NCI-H510A (cell line): ENCODE results near the gene SERAC1.
"Not testable (repeated sequence)": the region's sequence is repeated elsewhere in the genome, so short reads cannot be mapped to it uniquely, and the experiment has no call there.

Experiments
- DNase-seq: peaks from one replicate; lab custom pipeline; 2025; lab: John Stamatoyannopoulos, UW

Gene SERAC1

DNA sequence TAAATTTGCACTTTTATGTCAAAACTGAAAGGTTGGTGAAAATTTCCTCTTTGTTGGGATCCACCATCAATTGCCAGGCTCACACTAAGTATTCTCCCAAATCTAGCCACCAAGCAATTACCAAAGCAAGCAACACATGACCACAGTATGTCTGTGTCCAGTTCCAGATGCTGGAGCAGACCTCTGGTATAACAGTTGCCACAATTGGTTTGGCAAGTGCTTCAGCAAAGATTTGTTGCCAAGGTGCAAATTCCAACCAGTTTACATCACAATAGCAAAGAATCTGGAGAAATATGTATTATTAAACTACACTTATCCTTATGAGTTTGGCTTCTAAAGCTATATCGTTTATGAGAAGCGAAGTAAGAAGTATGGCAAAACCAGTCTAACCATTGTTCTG is 6.5 kb upstream of the SERAC1 start:
- no peak for DNase-seq

DNA sequence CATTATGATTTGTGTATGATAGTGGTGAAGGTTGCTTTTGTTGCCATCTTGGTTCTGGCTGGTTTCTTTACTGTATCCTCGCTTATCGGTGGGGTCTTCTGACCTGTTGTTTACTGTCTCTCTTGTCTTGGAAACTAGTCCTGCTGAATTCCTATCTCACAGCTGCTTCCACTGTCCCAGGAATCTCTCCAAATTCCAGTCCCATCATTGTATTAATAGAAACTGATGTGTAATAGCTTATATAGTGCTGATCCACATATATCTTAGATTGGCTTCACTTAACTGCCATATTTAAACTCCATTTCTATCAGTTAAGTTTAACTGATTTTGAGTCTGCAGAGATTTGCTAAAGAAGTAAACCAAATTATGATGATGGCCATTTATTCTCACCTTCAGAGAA is 6.0 kb upstream of the SERAC1 start:
- no peak for DNase-seq

DNA sequence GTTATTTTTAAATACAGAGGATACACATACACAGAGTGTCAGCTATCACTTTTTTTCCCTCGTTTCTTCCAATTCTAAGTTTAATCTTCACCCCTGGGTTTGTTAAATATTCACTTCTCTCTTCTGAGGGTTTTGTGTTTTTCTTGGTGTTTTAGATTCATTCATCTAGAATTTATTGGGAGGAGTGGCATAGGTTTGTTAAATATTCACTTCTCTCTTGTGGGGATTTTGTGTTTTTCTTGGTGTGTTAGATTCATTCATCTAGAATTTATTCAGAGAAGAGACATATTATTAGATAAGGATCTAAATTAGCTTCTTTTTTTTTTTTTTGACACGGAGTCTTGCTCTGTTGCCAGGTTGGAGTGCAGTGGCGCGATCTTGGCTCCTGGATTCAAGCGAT is 3.9 kb upstream of the SERAC1 start:
- no peak for DNase-seq

DNA sequence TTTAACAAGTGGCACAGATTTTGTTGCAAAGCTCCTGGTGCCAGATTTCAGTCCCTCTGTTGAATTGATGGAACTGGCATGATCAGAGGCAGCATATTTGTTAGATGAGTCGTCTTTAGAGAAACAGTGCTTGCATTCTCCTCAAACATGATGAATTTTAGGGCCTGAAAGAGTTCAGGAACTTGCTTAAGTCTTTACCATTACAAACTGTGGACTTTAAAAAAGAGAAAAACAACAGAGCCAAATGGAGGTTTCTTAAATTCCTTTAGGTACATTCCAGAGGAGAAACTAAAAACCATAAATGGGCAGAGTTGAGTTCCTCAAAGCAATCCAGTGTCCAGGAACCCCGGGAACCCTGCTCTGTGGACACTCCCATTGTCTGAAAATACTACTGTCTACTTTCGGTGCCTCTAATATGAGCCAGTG is 2.6 kb upstream of the SERAC1 start:
- DNase-seq: no peak

DNA sequence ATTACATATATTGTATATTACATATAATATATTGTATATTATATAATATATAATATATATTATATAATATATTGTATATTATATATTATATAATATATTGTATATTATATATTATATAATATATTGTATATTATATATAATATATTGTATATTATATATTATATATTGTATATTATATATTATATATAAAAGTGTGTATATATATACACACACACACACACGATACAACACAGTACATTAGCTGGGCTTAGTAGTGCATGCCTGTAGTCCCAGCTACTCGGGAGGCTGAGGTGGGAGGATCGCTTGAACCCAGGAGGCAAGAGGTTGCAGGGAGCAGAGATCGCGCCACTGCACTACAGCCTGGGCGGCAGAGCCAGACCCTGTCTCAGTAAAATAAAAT is 1.6 kb upstream of the SERAC1 start:
- not testable (repeated sequence) for DNase-seq

DNA sequence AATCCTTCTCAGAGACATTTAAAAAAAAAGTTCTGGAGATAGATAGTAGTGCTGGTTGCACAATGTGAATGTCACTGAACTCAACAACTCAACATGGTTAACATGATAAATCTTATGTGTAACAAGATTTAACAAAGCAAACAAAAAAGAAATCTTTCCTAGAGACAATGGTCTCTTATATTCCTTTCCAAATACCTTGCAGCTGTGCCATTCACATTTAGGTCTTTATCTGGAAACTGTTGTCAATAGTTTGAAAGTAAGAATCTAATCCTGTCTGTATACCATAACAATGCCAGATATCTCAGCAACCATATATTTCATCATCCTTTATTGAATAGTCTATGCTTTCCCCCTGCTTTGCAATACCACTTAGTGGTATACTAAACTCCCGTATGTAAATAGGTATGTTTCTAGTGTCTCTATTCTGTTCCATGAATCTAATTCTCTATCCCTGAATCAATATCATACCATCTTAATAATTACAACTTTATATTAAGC is 2.1 kb downstream of the SERAC1 start:
- DNase-seq: no peak

DNA sequence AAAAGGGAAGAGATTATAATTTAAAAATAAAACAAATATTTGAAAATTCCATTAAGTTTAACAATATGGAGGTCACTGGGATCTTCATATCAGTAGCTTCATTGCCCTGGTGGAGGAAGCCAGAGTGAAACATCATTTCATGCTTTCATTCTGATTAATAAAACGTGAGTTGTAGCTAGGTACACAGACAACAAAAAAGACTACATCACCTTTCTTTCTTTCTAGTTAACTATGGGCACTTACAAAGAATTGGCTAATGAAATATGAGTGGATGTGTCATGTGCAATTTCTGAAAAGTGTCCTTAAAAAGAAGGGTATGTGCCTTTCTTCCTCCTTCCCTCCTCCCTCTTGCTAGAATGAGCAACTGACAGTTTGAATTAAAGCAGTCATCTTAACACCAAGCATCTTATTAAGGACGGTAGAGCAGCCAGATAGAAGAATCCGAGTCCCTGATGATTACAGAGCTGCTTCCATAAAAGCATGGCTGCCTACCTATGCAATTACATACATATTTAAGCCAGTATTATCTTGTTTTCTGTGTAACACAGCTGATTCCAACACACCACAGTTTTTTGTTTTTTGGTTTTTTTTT is 3.4 kb downstream of the SERAC1 start:
- no peak for DNase-seq

DNA sequence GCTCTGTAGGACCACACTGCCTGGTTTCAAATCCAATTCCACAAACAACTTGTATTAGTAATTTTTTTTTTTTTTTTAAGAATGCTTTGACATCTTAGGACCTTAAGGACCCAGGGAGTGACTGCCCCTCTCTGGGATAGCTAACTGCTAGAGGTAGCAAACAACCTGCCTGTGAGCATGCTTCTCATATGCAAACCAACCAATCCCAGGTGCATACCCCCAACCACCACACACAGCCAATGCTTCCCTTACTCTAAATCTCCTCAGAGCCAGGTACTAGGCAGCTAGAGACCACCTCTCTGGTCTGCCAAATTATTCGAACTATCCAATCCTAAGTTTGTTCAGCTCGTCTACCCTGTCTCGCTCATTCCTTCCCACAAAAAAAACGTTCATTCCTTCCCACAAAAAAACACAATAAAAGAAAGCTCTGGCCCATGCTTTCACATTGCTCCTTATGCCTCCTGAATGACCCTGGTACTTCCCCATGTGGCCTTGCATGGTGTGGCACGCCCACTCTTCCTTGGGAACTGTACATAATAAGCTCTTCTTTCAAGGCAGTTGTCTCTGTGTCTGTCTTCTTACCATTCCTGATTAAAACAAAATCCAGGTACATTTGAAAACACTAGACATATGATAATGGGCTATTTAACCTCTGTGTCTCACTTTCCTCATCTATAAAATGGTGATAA is 6.4 kb downstream of the SERAC1 start:
- DNase-seq: no peak

DNA sequence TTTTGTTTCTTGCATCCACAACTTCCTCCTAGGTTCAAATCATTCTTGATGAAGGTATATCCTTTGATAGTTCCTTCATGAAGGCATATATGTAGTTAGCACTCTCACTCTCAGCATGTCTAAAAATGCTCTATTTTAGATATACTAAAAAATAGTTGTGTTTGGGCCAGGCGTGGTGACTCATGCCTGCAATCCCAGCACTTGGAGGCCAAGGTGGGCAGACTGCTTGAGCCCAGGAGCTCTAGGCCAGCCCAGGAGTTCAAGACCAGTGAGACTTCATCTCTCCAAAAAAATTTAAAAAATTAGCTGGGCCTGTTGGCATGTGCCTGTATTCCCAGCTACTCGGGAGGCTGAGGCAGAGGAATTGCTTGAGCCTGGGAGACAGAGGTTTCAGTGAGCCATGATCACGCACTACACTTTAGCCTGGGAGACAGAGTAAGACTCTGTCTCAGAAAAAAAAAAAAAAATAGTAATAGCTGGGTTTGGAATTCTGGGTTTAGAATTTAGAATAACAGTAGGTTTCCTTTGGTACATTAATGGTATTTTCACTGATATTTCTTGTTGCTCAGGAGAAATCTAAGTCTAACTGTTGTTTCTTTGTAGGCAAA is 7.0 kb downstream of the SERAC1 start:
- no peak for DNase-seq

DNA sequence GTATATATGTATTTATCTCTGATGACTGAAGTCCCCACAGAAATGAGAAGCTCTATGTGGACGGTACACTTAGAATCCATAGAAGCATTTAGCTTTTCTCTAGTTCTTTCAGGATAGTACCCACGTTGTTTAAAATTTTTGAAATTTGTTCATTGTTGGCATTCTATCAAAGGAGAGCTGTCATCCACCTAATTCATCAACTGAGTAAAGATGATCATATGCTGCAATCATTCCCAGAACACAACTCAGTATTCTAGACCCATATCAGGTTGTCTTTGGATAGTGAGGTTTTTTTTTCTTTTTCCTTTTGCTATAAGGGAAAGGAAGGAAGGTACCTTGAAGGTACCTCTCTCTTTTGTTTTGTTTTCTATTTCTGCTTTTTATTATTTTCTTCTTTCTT is 9.3 kb downstream of the SERAC1 start:
- DNase-seq: no peak

DNA sequence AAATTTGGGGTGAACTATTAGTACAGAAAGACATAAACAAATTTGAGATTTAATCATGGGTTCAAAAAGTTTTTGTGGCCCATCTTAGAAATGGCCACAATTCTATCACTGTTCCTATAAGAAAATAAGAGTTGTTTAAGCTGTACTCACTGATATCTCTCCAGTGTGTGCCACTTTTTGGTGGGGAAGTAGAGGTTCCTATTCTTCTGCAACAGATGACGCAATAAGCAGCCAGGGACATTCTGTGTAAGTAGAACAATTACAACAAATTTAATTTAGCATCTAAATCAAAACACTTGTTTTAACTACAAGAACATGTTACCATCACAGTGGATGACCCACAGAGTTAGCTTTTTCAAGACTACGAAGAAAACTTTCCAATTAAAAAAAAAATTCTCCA is 9.9 kb downstream of the SERAC1 start:
- DNase-seq: no peak

DNA sequence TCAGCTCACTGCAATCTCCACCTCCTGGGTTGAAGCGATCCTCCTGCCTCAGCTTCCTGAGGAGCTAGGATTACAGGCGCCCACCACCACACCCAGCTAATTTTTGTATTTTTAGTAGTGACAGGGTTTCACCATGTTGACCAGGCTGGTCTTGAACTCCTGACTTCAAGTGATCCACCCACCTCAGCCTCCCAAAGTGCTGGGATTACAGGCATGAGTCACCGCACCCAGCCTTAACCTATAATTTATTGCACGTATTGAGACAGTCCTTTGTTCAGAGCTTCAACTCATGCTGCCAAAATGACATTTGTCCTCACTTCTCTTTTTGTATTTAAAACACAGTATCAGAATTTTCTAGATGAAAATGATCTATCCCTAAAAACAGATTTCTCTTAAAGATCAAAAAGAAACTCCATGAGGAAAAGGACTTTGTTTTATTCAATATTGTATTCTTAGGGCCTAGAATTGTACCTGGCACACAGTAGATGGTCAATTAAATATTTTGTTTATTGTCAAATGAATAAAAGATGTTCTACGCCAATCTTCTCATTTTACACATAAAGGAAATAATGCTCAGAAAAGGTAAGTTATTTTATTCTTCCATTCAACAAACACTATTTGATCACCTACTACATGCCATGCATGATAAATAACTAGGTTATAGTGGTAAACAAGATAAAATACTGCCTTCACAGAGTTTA is 10.8 kb downstream of the SERAC1 start:
- no peak for DNase-seq

DNA sequence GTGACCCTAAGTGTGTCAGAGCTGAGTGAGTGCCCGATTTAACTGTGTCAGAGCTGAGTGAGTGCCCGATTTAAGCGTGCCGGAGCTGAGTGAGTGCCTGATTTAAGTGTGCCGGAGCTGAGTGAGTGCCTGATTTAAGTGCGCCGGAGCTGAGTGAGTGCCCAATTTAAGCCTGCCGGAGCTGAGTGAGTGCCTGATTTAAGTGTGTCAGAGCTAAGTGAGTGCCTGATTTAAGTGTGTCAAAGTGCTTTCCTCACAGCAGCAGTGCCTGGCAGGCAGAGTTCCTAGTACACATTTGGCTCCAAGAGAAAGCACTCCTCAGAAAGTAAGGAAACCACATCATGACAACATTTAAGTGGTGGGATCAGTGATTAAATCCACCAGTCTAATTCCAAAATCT is 13.2 kb downstream of the SERAC1 start:
- DNase-seq: no peak

DNA sequence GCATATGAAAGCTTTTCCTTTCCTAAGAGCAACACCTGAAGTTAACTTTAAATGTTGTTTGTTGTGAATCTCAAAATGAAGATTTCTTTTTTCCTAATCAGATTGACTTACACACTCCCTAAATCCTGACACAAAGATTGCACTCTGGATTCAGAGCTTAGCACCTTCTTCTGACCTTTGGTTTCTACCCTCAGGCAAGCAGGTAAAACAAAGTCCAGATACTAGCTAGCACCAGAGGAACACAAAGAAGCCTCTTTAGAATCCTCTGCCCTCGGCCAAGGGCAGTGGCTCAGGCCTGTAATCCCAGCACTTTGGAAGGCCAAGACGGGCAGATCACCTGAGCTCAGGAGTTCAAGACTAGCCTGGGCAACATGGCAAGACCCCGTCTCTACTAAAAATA is 14.5 kb downstream of the SERAC1 start:
- no peak for DNase-seq

DNA sequence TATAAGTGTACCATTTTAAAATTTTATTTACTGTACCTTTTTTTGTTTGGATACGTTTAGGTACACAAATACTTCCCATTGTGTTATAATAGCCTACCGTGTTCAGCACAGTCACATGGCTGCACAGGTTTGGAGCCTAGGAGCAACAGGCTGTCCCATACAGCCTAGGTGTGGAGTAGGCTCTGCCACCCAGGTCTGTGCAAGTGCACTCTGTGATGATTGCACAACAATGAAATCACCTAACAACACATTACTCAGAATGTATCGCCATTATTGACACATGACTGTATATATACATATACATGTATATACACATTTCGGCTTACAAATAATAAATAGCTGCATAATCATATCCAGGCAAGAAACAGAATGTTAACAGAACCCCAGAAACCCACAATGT is 15.4 kb downstream of the SERAC1 start:
- no peak for DNase-seq

DNA sequence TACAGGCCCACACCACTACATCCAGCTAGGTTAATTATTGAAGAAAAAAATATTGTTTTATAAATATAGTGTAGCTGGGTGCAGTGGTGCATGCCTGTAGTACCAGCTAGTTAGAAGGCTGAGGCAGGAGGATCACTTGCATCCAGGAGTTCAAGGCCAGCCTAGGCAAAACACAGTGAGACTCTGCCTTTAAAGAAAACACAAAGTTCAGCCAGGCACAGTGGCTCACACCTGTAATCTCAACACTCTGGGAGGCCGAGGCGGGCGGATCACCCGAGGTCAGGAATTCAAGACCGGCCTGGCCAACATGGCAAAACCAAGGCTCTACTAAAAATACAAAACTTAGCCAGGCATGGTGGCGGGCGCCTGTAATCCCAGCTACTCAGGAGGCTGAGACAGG is 16.0 kb downstream of the SERAC1 start:
- not testable (repeated sequence) for DNase-seq

DNA sequence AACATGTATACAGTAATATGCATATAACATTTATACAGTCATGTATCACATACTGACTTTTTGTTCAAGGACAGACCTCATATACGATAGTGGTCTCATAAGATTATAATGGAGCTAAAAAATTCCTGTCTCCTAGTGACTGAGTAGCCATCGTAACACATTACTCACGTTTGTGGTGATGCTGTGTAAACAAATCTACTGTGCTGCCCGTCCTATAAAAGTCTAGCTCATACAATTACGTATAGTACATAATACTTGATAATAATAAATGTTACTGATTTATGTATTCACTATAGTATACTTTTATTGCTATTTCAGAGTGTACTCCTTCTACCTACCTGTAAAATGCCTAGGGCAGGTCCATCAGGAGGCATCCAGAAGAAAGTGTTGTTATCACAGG is 17.4 kb downstream of the SERAC1 start:
- no peak for DNase-seq

DNA sequence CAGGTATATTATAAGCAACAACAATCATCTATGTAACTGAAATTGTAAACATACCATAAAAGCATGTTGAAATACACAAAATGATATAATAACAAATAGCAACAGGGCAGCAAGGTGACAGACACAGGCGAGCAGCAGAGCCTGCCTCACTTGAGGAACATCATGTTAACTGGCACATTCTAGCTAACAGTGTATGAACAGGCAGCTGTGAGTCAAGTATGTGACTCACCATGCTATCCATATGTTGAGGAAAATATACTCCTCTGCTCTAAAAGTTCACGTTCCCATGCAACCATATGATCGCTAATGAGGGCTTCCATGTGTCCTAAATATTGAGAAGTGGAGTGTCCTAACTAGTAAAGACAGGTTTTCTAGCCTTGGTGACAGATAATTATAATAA is 18.4 kb downstream of the SERAC1 start:
- DNase-seq: no peak

DNA sequence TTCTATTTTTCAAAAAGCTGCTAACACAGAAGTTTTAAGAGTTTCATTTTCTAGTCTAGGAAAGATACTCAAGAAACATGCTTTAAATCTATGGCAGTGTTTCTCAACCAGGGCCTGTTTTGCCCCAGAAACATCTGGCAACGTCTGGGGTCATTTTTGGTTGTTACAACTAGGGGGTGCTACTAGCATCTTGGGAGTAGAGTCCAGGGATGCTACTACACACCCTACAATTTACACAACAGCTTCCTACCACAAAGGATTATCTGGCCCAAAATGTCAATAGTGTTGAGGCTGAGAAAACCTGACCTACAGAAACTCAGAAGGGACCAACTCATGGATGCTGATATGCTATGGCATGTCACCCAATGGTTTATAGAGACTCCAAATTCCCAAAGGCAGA is 24.4 kb downstream of the SERAC1 start:
- DNase-seq: no peak

DNA sequence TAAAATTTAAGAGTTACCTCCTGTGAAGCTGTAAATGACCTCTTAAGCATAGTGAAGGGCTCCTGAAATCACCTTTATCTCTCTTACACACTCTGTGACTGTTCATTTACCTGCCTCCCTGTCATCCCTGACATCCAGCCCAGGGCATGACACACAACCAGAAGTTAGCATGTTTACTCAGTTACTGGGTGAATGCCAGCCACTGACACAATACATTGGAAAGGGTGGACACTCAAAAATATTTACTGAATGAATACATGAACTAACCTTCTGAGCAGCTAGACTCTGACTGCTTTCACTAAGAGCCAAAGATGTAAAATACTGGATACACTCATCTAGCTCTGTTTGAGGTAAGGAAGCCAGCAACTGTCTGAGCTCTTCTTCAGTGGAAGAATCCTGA is 25.3 kb downstream of the SERAC1 start:
- no peak for DNase-seq

DNA sequence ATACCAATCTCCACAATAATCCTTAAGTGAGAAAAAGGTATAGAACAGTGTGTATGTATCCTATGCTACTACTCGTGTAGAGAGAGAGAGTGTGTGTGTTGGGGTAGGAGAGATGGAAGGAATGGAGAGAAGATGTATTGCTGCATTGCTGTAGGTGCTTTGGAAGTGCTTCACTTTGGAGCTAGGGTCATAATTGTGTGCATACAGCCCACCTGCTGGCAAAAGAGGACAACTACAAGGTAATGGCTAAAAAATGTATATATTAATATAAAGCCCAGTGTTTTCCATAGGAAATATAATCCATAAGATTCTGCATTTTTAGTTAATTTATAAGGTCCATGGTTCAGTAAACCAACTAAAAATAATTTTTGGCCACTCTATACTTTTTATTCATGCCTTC is 36.1 kb downstream of the SERAC1 start:
- no peak for DNase-seq

DNA sequence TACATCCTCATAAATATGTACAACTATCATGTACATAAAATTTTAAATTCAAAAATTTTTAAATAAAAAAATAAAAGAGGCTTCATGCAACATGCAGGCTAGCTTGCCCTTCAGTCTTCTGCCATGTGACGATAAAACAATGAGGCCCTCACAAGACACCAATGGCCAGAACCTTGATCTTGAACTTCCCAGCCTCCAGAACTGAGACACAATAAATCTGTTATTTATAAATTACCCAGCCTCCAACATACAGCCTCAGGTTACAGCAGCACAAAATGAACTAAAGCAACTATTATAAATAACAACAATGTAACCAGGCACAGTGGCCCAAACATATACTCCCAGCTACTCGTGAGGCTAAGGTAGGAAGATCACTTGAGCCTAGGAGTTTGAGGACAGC is 42.8 kb downstream of the SERAC1 start:
- no peak for DNase-seq

DNA sequence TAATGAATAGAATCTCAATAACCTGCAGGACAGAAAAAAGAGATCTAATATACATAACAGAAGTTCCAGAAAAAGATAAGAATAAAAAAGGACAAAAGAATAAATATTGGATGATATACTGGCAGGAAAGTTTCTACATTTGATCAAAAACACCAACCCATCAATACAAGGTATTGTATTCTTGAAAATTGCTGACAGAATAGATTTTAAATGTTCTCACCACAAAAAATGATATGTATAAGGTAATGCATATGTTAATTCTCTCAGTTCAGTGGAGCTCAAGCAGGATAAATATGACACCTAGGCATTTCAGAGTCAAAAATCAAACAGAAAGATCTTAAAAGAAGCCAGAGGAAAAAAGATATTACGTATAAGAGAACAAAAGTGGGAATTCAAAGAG is 43.8 kb downstream of the SERAC1 start:
- no peak for DNase-seq
